NCI-H187 treated with DMSO at 0.1 percent for 48 hours (cell line): Measurements from ENCODE around the gene TCP11L2.
"Not testable (repeated sequence)": the region's sequence is repeated elsewhere in the genome, so short reads cannot be mapped to it uniquely, and the experiment has no call there.

Experiments used
- DNase-seq: peaks from one replicate; lab custom pipeline; 2025; lab: John Stamatoyannopoulos, UW

TCP11L2 gene

GRCh38 chr12:106343214-106343528, 40.6 kb downstream of the TCP11L2 start:
- DNase-seq: no peak

- no peak for DNase-seq
Measured at GRCh38 chr12:106344131-106344530, 41.6 kb downstream of the TCP11L2 start.

- DNase-seq: no peak
Measured at GRCh38 chr12:106345746-106346145, 43.2 kb downstream of the TCP11L2 start.

GRCh38 chr12:106348411-106348810, 45.9 kb downstream of the TCP11L2 start:
- no peak for DNase-seq

- DNase-seq: no peak
Measured at GRCh38 chr12:106353175-106353574, 50.6 kb downstream of the TCP11L2 start.

GRCh38 chr12:106357549-106358395, 55.2 kb downstream of the TCP11L2 start, which contains the start of gene POLR3B:
Gene POLR3B (plus strand): TSS chr12:106357748. CDS start chr12:106357880, 132 bp downstream.
- DNase-seq: peak; percentile 95

GRCh38 chr12:106358396-106359241, 56.1 kb downstream of the TCP11L2 start:
- no peak for DNase-seq

GRCh38 chr12:106359646-106360399, 57.3 kb downstream of the TCP11L2 start:
- no peak for DNase-seq

- no peak for DNase-seq
Measured at GRCh38 chr12:106360400-106360994, 58.0 kb downstream of the TCP11L2 start.

- DNase-seq: no peak
Measured at GRCh38 chr12:106362971-106363370, 60.4 kb downstream of the TCP11L2 start.

GRCh38 chr12:106364261-106364660, 61.7 kb downstream of the TCP11L2 start:
- no peak for DNase-seq

GRCh38 chr12:106369624-106370346, 67.3 kb downstream of the TCP11L2 start:
- DNase-seq: no peak

- no peak for DNase-seq
Measured at GRCh38 chr12:106378788-106379187, 76.3 kb downstream of the TCP11L2 start.

- no peak for DNase-seq
Measured at GRCh38 chr12:106380954-106381353, 78.4 kb downstream of the TCP11L2 start.

- DNase-seq: not testable (repeated sequence)
Measured at GRCh38 chr12:106381866-106382265, 79.3 kb downstream of the TCP11L2 start.

GRCh38 chr12:106386813-106387535, 84.4 kb downstream of the TCP11L2 start:
- DNase-seq: no peak

GRCh38 chr12:106387848-106388377, 85.4 kb downstream of the TCP11L2 start:
- DNase-seq: no peak

GRCh38 chr12:106389151-106389550, 86.6 kb downstream of the TCP11L2 start:
- DNase-seq: no peak

- no peak for DNase-seq
Measured at GRCh38 chr12:106392759-106393158, 90.2 kb downstream of the TCP11L2 start.
